ENCODE measurements around the gene SLC4A2.

SLC4A2 gene

GRCh38 chr7:151118108-151119054 lies 59.0 kb downstream of the SLC4A2 start:
- no peak for DNase-seq

- no peak for DNase-seq
These were observed 59.6 kb downstream of the SLC4A2 start for GRCh38 chr7:151119055-151119415.

GRCh38 chr7:151119902-151120301 lies 60.5 kb downstream of the SLC4A2 start:
- DNase-seq: no peak

GRCh38 chr7:151120896-151121295 lies 61.5 kb downstream of the SLC4A2 start:
- no peak for DNase-seq

- no peak for DNase-seq
These were observed 62.2 kb downstream of the SLC4A2 start for GRCh38 chr7:151121380-151122170.

GRCh38 chr7:151122276-151122675 lies 62.9 kb downstream of the SLC4A2 start:
- no peak for DNase-seq

GRCh38 chr7:151122796-151123157 lies 63.4 kb downstream of the SLC4A2 start:
- no peak for DNase-seq

- DNase-seq: no peak
These were observed 63.9 kb downstream of the SLC4A2 start for GRCh38 chr7:151123158-151123821.

- DNase-seq: no peak
These were observed 64.6 kb downstream of the SLC4A2 start for GRCh38 chr7:151123822-151124464.

- no peak for DNase-seq
These were observed 65.1 kb downstream of the SLC4A2 start for GRCh38 chr7:151124481-151124880.

- no peak for DNase-seq
These were observed 65.6 kb downstream of the SLC4A2 start for GRCh38 chr7:151124899-151125399.

- DNase-seq: no peak
These were observed 66.1 kb downstream of the SLC4A2 start for GRCh38 chr7:151125470-151125845.

GRCh38 chr7:151125846-151126481 lies 66.6 kb downstream of the SLC4A2 start:
- no peak for DNase-seq
